Measurements from ENCODE around the gene WNT6.

DNA sequence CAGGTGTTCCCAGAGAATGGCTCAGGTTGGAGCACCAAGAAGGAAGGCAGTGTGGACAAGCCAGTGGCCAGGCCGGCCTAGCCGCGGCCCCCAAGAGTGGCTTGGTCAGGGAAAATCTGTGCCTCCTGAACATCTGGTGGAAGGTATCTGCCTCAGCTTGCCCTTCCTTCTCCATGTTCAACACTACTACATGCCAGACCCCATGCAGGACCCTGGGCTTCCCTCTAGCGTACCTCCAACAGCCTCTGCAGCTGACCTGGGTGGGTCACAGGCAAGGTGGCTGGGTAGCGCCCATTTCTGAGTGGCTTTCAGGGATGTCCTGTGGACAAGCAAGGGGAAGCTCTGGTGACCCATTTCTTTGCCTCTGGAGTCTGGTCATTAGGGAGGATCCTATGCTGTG, 28.7 kb downstream of the WNT6 start:
- TF ChIP-seq, protein P1, sequence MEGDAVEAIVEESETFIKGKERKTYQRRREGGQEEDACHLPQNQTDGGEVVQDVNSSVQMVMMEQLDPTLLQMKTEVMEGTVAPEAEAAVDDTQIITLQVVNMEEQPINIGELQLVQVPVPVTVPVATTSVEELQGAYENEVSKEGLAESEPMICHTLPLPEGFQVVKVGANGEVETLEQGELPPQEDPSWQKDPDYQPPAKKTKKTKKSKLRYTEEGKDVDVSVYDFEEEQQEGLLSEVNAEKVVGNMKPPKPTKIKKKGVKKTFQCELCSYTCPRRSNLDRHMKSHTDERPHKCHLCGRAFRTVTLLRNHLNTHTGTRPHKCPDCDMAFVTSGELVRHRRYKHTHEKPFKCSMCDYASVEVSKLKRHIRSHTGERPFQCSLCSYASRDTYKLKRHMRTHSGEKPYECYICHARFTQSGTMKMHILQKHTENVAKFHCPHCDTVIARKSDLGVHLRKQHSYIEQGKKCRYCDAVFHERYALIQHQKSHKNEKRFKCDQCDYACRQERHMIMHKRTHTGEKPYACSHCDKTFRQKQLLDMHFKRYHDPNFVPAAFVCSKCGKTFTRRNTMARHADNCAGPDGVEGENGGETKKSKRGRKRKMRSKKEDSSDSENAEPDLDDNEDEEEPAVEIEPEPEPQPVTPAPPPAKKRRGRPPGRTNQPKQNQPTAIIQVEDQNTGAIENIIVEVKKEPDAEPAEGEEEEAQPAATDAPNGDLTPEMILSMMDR (IDR thresholded peaks at IDR 0.05; ENCODE audit: insufficient read depth, low read length, poor library complexity, severe bottlenecking), result no peak
- TF ChIP-seq EZH2phosphoT487 (conservative IDR thresholded peaks at IDR 0.05; ENCODE audit: low read length), result no peak
